Neutrophil (primary cell): ENCODE results near the gene MAP1LC3C.
"Not testable (repeated sequence)": the region's sequence is repeated elsewhere in the genome, so short reads cannot be mapped to it uniquely, and the experiment has no call there.

ENCODE experiments used
- H3K27ac ChIP-seq: fragments of 200-600 bp; sonication (generic); 2 replicates; pipeline ENCODE4 v1.5.1; 2016; ENCODE audit warnings: mild to moderate bottlenecking, moderate library complexity
- H3K27me3 ChIP-seq: fragments of 200-600 bp; sonication (generic); 2 replicates; pipeline ENCODE4 v1.6.0; 2016; ENCODE audit warnings: mild to moderate bottlenecking
- H3K36me3 ChIP-seq: fragments of 200-600 bp; sonication (generic); 2 replicates; pipeline ENCODE4 v1.5.1; 2017
- H3K4me1 ChIP-seq, 2 experiments: fragments of 200-600 bp in 1 of 2; sonication (generic) in 1 of 2; 1 replicate in 1 of 2; 2 replicates in 1 of 2; pipeline versions ENCODE4 v1.5.1 to v1.6.1; 2013 to 2016; ENCODE audit warnings: low read depth in 1 of 2, low read length in 1 of 2, mild to moderate bottlenecking in 1 of 2, moderate library complexity in 1 of 2; ENCODE audit not compliant: control insufficient read depth in 1 of 2, insufficient read depth in 1 of 2
- H3K4me3 ChIP-seq, 2 experiments: fragments of 200-600 bp in 1 of 2; sonication (generic) in 1 of 2; 1 replicate in 1 of 2; 2 replicates in 1 of 2; pipeline ENCODE4 v1.5.1; 2013 to 2016; ENCODE audit warnings: low read depth in 1 of 2, low read length in 1 of 2, mild to moderate bottlenecking in 1 of 2, moderate library complexity in 1 of 2
- H3K9me3 ChIP-seq: fragments of 200-600 bp; sonication (generic); 2 replicates; pipeline ENCODE4 v1.5.1; 2016
- TF ChIP-seq, protein P1 (sequence below): fragments of 200-600 bp; sonication (generic); IDR thresholded peaks from 2 replicates; pipeline ENCODE4 v1.5.1; 2016; ENCODE audit warnings: antibody characterized with exemption

MAP1LC3C gene

DNA sequence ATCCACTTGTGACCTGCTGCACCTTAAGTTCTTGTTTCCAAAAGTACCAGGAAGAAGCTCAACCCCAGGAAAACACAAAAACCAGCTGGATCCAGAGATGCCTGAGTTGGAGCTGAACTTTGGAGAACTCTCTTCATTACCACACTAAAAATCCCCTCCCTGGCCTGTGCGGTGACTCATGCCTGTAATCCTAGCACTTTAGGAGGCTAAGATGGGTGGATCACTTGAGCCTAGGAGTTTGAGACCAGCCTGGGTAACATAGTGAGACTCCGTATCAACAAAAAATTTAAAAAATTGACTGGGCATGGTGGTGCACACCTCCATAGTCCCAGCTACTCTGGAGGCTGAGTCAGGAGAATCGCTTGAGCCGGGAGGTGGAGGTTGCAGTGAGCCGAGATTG is 6.2 kb downstream of the MAP1LC3C start:
- no peak overlapping the region for H3K4me3 ChIP-seq
- TF ChIP-seq, protein P1, sequence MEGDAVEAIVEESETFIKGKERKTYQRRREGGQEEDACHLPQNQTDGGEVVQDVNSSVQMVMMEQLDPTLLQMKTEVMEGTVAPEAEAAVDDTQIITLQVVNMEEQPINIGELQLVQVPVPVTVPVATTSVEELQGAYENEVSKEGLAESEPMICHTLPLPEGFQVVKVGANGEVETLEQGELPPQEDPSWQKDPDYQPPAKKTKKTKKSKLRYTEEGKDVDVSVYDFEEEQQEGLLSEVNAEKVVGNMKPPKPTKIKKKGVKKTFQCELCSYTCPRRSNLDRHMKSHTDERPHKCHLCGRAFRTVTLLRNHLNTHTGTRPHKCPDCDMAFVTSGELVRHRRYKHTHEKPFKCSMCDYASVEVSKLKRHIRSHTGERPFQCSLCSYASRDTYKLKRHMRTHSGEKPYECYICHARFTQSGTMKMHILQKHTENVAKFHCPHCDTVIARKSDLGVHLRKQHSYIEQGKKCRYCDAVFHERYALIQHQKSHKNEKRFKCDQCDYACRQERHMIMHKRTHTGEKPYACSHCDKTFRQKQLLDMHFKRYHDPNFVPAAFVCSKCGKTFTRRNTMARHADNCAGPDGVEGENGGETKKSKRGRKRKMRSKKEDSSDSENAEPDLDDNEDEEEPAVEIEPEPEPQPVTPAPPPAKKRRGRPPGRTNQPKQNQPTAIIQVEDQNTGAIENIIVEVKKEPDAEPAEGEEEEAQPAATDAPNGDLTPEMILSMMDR = no peak
- no peak overlapping the region for H3K27ac ChIP-seq
- no peaks in the 10 kb centered on the region for H3K27me3 ChIP-seq
- H3K36me3 ChIP-seq = no peaks in the 10 kb centered on the region
- no peaks in the 10 kb centered on the region for H3K4me1 ChIP-seq
- H3K9me3 ChIP-seq = no peaks in the 10 kb centered on the region

DNA sequence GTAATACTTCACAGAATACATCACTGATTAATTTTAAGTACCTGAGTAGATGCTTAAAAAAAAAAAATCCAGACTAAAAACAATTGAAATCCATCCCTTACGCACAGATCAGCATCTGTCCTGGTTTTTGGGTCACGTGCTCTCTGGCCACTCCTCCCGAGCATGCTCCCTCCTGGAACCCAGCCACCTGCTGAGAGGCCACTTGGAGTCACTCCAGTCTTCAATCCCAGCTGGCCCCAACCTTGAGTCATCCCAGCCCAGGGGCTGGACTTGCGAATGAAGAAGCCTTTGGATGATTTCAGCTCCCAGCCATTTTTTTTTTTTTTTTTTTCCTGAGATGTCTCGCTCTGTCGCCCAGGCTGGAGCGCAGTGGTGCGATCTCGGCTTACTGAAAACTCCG is 8.9 kb downstream of the MAP1LC3C start:
- Histone ChIP-seq H3K27ac (no peak overlapping the region), H3K4me1 (no peaks in the 10 kb centered on the region), H3K27me3 (no peaks in the 10 kb centered on the region), H3K4me3 (no peak overlapping the region), H3K36me3 (no peaks in the 10 kb centered on the region), H3K9me3 (no peaks in the 10 kb centered on the region)
- TF ChIP-seq, protein P1 = no peak

GRCh38 chr1:241988389-241988930 is 10.4 kb downstream of the MAP1LC3C start:
- not testable (repeated sequence) for H3K9me3 ChIP-seq, H3K4me1 ChIP-seq, H3K4me3 ChIP-seq, H3K27ac ChIP-seq, H3K27me3 ChIP-seq, H3K36me3 ChIP-seq

GRCh38 chr1:241985787-241986186 is 13.1 kb downstream of the MAP1LC3C start:
- Histone ChIP-seq H3K27me3 (no peaks in the 10 kb centered on the region), H3K4me1 (no peaks in the 10 kb centered on the region), H3K36me3 (no peaks in the 10 kb centered on the region), H3K9me3 (no peaks in the 10 kb centered on the region), H3K4me3 (no peak overlapping the region), H3K27ac (no peak overlapping the region)
- TF ChIP-seq, protein P1 = no peak

- Histone ChIP-seq H3K4me3 (no peak overlapping the region), H3K27me3 (no peaks in the 10 kb centered on the region), H3K4me1 (no peaks in the 10 kb centered on the region), H3K36me3 (no peaks in the 10 kb centered on the region), H3K9me3 (no peaks in the 10 kb centered on the region), H3K27ac (no peak overlapping the region)
- TF ChIP-seq, protein P1 = no peak
These were observed 19.0 kb downstream of the MAP1LC3C start for GRCh38 chr1:241979926-241980325.

DNA sequence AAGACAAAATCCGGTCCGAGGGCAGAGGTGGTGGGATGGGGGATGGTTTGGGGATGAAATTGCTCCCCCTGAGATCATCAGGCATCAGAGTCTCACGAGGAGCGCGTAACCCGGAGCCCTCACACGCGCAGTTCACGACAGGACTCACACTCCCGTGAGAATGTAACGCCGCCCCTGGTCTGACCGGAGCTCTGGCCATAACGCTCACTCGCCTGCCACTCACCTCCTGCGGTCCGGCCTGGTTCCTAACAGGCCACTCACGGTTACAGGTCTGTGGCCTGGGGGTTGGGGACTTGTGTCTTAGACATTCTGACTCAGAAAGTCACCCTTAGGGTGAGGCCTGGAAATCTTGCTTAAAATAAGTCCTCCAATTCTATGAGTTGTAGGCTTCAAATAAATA is 19.8 kb downstream of the MAP1LC3C start:
- Histone ChIP-seq H3K4me3 (no peak overlapping the region), H3K27ac (no peak overlapping the region), H3K36me3 (no peaks in the 10 kb centered on the region), H3K4me1 (no peaks in the 10 kb centered on the region), H3K9me3 (no peaks in the 10 kb centered on the region), H3K27me3 (no peaks in the 10 kb centered on the region)
- TF ChIP-seq, protein P1 = no peak
